HG02759 (cell line): ENCODE data around the gene ARHGEF38.
A peak's percentile ranks its signal among the peaks of the same experiment; 100 is the strongest.
"Not testable (repeated sequence)": the region's sequence is repeated elsewhere in the genome, so short reads cannot be mapped to it uniquely, and the experiment has no call there.

ENCODE experiments used
- ATAC-seq: cut with Tn5 transposase; IDR thresholded peaks from one replicate; pipeline ENCODE4 v1.9.1; 2021; ENCODE audit warnings: mild to moderate bottlenecking, moderate library complexity; ENCODE audit not compliant: unreplicated experiment

ARHGEF38 gene

GRCh38 chr4:105650190-105650589 lies 97.8 kb downstream of the ARHGEF38 start:
- ATAC-seq = no peak

- ATAC-seq = no peak
Measured at GRCh38 chr4:105651884-105652283, 99.5 kb downstream of the ARHGEF38 start.

GRCh38 chr4:105652286-105652888 lies 100.0 kb downstream of the ARHGEF38 start:
- no peak for ATAC-seq

- no peak for ATAC-seq
Measured at GRCh38 chr4:105657117-105657765, 104.8 kb downstream of the ARHGEF38 start.

- no peak for ATAC-seq
Measured at GRCh38 chr4:105659190-105659589, 106.8 kb downstream of the ARHGEF38 start.

- no peak for ATAC-seq
Measured at GRCh38 chr4:105661028-105661427, 108.6 kb downstream of the ARHGEF38 start.

- no peak for ATAC-seq
Measured at GRCh38 chr4:105662935-105663675, 110.7 kb downstream of the ARHGEF38 start.

GRCh38 chr4:105666693-105667092 lies 114.3 kb downstream of the ARHGEF38 start:
- ATAC-seq = no peak

GRCh38 chr4:105670684-105671083 lies 118.3 kb downstream of the ARHGEF38 start:
- no peak for ATAC-seq

- ATAC-seq = no peak
Measured at GRCh38 chr4:105671301-105671700, 118.9 kb downstream of the ARHGEF38 start.

GRCh38 chr4:105674011-105674410 lies 121.6 kb downstream of the ARHGEF38 start:
- no peak for ATAC-seq

- no peak for ATAC-seq
Measured at GRCh38 chr4:105677709-105678108, 125.3 kb downstream of the ARHGEF38 start.

GRCh38 chr4:105679186-105679585 lies 126.8 kb downstream of the ARHGEF38 start:
- no peak for ATAC-seq

- no peak for ATAC-seq
Measured at GRCh38 chr4:105683038-105683437, 130.6 kb downstream of the ARHGEF38 start.

- no peak for ATAC-seq
Measured at GRCh38 chr4:105686571-105686970, 134.2 kb downstream of the ARHGEF38 start.

- ATAC-seq = not testable (repeated sequence)
Measured at GRCh38 chr4:105694812-105695211, 142.4 kb downstream of the ARHGEF38 start.

GRCh38 chr4:105695832-105696231 lies 143.4 kb downstream of the ARHGEF38 start:
- ATAC-seq = not testable (repeated sequence)

GRCh38 chr4:105698607-105699006 lies 146.2 kb downstream of the ARHGEF38 start:
- no peak for ATAC-seq

- no peak for ATAC-seq
Measured at GRCh38 chr4:105707782-105708180, 155.4 kb downstream of the ARHGEF38 start.

GRCh38 chr4:105708181-105709080 lies 156.0 kb downstream of the ARHGEF38 start, which contains the start of the genes GSTCD and INTS12:
GSTCD (plus strand) TSS chr4:105708784; CDS start chr4:105717614, 8,830 bp downstream.
INTS12 (minus strand) TSS chr4:105708689; CDS start chr4:105700005, 8,684 bp downstream.
- peak; percentile 79 for ATAC-seq

- ATAC-seq = peak; percentile 46
Measured at GRCh38 chr4:105709081-105709450, 156.6 kb downstream of the ARHGEF38 start.
